AG09309 (cell line): Measurements from ENCODE around the gene BNC2.

Experiments used
- DNase-seq: peaks from one replicate; pipeline ENCODE4 v3.0.0-alpha.2; 2010; ENCODE audit warnings: low read depth
- H3K4me3 ChIP-seq: 2 replicates; pipeline ENCODE4 v1.5.1; 2011; ENCODE audit warnings: mild to moderate bottlenecking, low read depth, low read length, moderate library complexity; ENCODE audit not compliant: control insufficient read depth
- CTCF ChIP-seq: IDR thresholded peaks from 2 replicates; pipeline ENCODE4 v1.5.1; 2011; ENCODE audit warnings: mild to moderate bottlenecking, low read depth, low read length, inconsistent platforms; ENCODE audit not compliant: insufficient read depth, control insufficient read depth; ENCODE audit errors: missing control alignments

Gene BNC2

GRCh38 chr9:16639644-16640043, 230.8 kb downstream of the BNC2 start:
- no peak for TF ChIP-seq CTCF
- H3K4me3 ChIP-seq: no peak overlapping the region
- DNase-seq: no peak

GRCh38 chr9:16637911-16638310, 232.6 kb downstream of the BNC2 start:
- no peak for TF ChIP-seq CTCF

GRCh38 chr9:16637218-16637617, 233.3 kb downstream of the BNC2 start:
- DNase-seq: no peak
- no peak for TF ChIP-seq CTCF
- H3K4me3 ChIP-seq: no peak overlapping the region

More at GRCh38 chr9:16637911-16638310, 232.6 kb downstream of the BNC2 start:
- H3K4me3 ChIP-seq: no peak overlapping the region
- DNase-seq: no peak

GRCh38 chr9:16633794-16634193, 236.7 kb downstream of the BNC2 start:
- H3K4me3 ChIP-seq: no peak overlapping the region
- no peak for DNase-seq
- TF ChIP-seq CTCF: no peak

- no peak for DNase-seq
- H3K4me3 ChIP-seq: no peak overlapping the region
Observed at GRCh38 chr9:16628413-16628812, 242.1 kb downstream of the BNC2 start.

GRCh38 chr9:16627967-16628366, 242.5 kb downstream of the BNC2 start:
- TF ChIP-seq CTCF: no peak
- DNase-seq: peak; percentile 94
- H3K4me3 ChIP-seq: no peak overlapping the region

More at GRCh38 chr9:16628413-16628812, 242.1 kb downstream of the BNC2 start:
- no peak for TF ChIP-seq CTCF

GRCh38 chr9:16627521-16627920, 242.9 kb downstream of the BNC2 start:
- DNase-seq: no peak
- no peak overlapping the region for H3K4me3 ChIP-seq
- no peak for TF ChIP-seq CTCF
